Measurements from ENCODE around the gene APOBEC3H.

APOBEC3H gene

GRCh38 chr22:39092111-39092862, 4.8 kb upstream of the APOBEC3H start:
- no peaks in the 10 kb centered on the region for H3K9me3 ChIP-seq (ENCODE audit: insufficient read depth, low read length)
- H3K4me3 ChIP-seq (ENCODE audit: insufficient read depth, low read length, poor library complexity, severe bottlenecking), result no peak overlapping the region
- no peaks in the 10 kb centered on the region for H3K9me2 ChIP-seq (replicated peaks; ENCODE audit: insufficient read depth, low read length)
- H3K9ac ChIP-seq (ENCODE audit: low read length), result no peak overlapping the region
- H3F3A ChIP-seq (ENCODE audit: insufficient read depth), result peaks cover 1% of the 10 kb centered on the region; the same call in 1 of the 2 replicates
- no peak overlapping the region for H3K27ac ChIP-seq (ENCODE audit: low read depth, low read length)
- H3K27me3 ChIP-seq (ENCODE audit: low read length), result no peaks in the 10 kb centered on the region
- H4K20me1 ChIP-seq (ENCODE audit: low read depth, low read length), result no peaks in the 10 kb centered on the region
- TF ChIP-seq EZH2phosphoT487 (conservative IDR thresholded peaks at IDR 0.05; ENCODE audit: low read length) (no peak), CTCF (IDR thresholded peaks at IDR 0.05; ENCODE audit: insufficient read depth, low read length, poor library complexity, severe bottlenecking) (no peak)
- H3K79me2 ChIP-seq (ENCODE audit: insufficient read depth, low read length), result no peaks in the 10 kb centered on the region
- no peaks in the 10 kb centered on the region for H3K36me3 ChIP-seq (ENCODE audit: low read length)
- H3K4me2 ChIP-seq (ENCODE audit: low read depth, low read length, poor library complexity, severe bottlenecking), result no peak overlapping the region
- no peak overlapping the region for H2AFZ ChIP-seq (ENCODE audit: low read depth, low read length, severe bottlenecking)

GRCh38 chr22:39094717-39095389, 2.2 kb upstream of the APOBEC3H start:
- Histone ChIP-seq H3K4me2 (ENCODE audit: low read depth, low read length, poor library complexity, severe bottlenecking) (no peak overlapping the region), H3K36me3 (ENCODE audit: low read length) (no peaks in the 10 kb centered on the region), H3K9ac (ENCODE audit: low read length) (no peak overlapping the region), H3K9me2 (replicated peaks; ENCODE audit: insufficient read depth, low read length) (no peaks in the 10 kb centered on the region), H3K4me3 (ENCODE audit: insufficient read depth, low read length, poor library complexity, severe bottlenecking) (no peak overlapping the region), H4K20me1 (ENCODE audit: low read depth, low read length) (no peaks in the 10 kb centered on the region), H3K9me3 (ENCODE audit: insufficient read depth, low read length) (no peaks in the 10 kb centered on the region), H3F3A (ENCODE audit: insufficient read depth) (no peaks in the 10 kb centered on the region), H2AFZ (ENCODE audit: low read depth, low read length, severe bottlenecking) (no peak overlapping the region), H3K27me3 (ENCODE audit: low read length) (no peaks in the 10 kb centered on the region), H3K27ac (ENCODE audit: low read depth, low read length) (no peak overlapping the region), H3K79me2 (ENCODE audit: insufficient read depth, low read length) (no peaks in the 10 kb centered on the region)
- TF ChIP-seq CTCF (IDR thresholded peaks at IDR 0.05; ENCODE audit: insufficient read depth, low read length, poor library complexity, severe bottlenecking) (no peak), EZH2phosphoT487 (conservative IDR thresholded peaks at IDR 0.05; ENCODE audit: low read length) (no peak)

DNA sequence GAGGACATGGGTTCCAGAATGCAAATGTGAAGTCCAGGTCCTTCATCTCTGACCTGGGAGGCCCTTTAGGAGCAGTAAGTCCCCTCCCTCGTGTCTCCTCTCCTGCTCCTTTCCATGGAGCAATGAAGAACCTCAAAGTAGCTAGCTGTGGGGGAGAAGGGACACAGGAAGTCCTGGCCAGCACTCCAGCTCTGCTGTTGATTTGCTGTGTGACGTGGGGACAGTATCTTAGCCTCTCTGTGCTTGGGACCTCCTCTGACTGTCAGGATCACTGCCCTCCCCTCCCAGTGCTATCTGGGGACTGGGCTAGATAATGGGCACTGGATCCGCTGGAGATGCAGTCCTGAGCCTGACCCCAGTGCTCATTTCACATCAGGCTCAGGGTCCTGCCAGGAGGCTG, 1.1 kb upstream of the APOBEC3H start:
- Histone ChIP-seq H3K27ac (ENCODE audit: low read depth, low read length) (no peak overlapping the region), H3K79me2 (ENCODE audit: insufficient read depth, low read length) (no peaks in the 10 kb centered on the region), H3K36me3 (ENCODE audit: low read length) (no peaks in the 10 kb centered on the region), H3K4me3 (ENCODE audit: insufficient read depth, low read length, poor library complexity, severe bottlenecking) (no peak overlapping the region), H3K9me3 (ENCODE audit: insufficient read depth, low read length) (no peaks in the 10 kb centered on the region), H3K9ac (ENCODE audit: low read length) (no peak overlapping the region), H3K27me3 (ENCODE audit: low read length) (no peaks in the 10 kb centered on the region), H4K20me1 (ENCODE audit: low read depth, low read length) (no peaks in the 10 kb centered on the region), H3F3A (ENCODE audit: insufficient read depth) (no peaks in the 10 kb centered on the region), H3K4me2 (ENCODE audit: low read depth, low read length, poor library complexity, severe bottlenecking) (no peak overlapping the region), H3K9me2 (replicated peaks; ENCODE audit: insufficient read depth, low read length) (no peaks in the 10 kb centered on the region), H2AFZ (ENCODE audit: low read depth, low read length, severe bottlenecking) (no peak overlapping the region)
- TF ChIP-seq EZH2phosphoT487 (conservative IDR thresholded peaks at IDR 0.05; ENCODE audit: low read length) (no peak), CTCF (IDR thresholded peaks at IDR 0.05; ENCODE audit: insufficient read depth, low read length, poor library complexity, severe bottlenecking) (no peak)

Data from SU-DHL-6 (cell line).